HepG2 (cell line): ENCODE data around the gene INHBC. TPM values are rescaled to one million over a fixed set of nuclear protein-coding genes. Genes with fewer than 3 reads are reported as not detected.

Experiments used
- AGO1 ChIP-seq: fragments of 200-400 bp; formaldehyde crosslinking; IDR thresholded peaks from 2 replicates; pipeline ENCODE4 v1.6.1; 2017; ENCODE audit warnings: mild to moderate bottlenecking, low read depth, low read length, moderate library complexity; ENCODE audit not compliant: poor library complexity, severe bottlenecking
- FOXO1 ChIP-seq: sonication (generic); formaldehyde crosslinking; IDR thresholded peaks from 2 replicates; pipeline ENCODE4 v1.4.0; 2020; ENCODE audit warnings: missing genetic modification reagents
- GTF3A ChIP-seq: sonication (generic); formaldehyde crosslinking; conservative IDR thresholded peaks from 2 replicates; pipeline ENCODE4 v1.4.0; 2020; ENCODE audit warnings: mild to moderate bottlenecking, missing genetic modification reagents
- HES4 ChIP-seq: sonication (generic); formaldehyde crosslinking; IDR thresholded peaks from 2 replicates; pipeline ENCODE4 v1.9.0; 2021; ENCODE audit warnings: mild to moderate bottlenecking, missing genetic modification reagents, borderline replicate concordance
- RBAK ChIP-seq: sonication (generic); formaldehyde crosslinking; IDR thresholded peaks from 2 replicates; pipeline ENCODE4 v1.5.1; 2020; ENCODE audit warnings: mild to moderate bottlenecking, missing genetic modification reagents
- SNAPC2 ChIP-seq: sonication (generic); formaldehyde crosslinking; IDR thresholded peaks from 2 replicates; pipeline ENCODE4 v1.8.1; 2022; ENCODE audit warnings: mild to moderate bottlenecking, missing genetic modification reagents
- SRF ChIP-seq: IDR thresholded peaks from 2 replicates; pipeline ENCODE4 v1.6.1; 2011; ENCODE audit warnings: mild to moderate bottlenecking, low read depth, low read length, moderate library complexity
- SSRP1 ChIP-seq: IDR thresholded peaks from 2 replicates; pipeline ENCODE4 v1.6.1; 2016; ENCODE audit warnings: control low read depth
- ZC3H4 ChIP-seq: sonication (generic); formaldehyde crosslinking; IDR thresholded peaks from 2 replicates; pipeline ENCODE4 v1.4.0; 2020; ENCODE audit warnings: missing genetic modification reagents, borderline replicate concordance
- ZFP37 ChIP-seq: sonication (generic); formaldehyde crosslinking; IDR thresholded peaks from 2 replicates; pipeline ENCODE4 v1.4.0; 2020; ENCODE audit warnings: missing genetic modification reagents, borderline replicate concordance
- ZNF138 ChIP-seq: sonication (generic); formaldehyde crosslinking; IDR thresholded peaks from 2 replicates; pipeline ENCODE4 v1.5.0; 2020; ENCODE audit warnings: mild to moderate bottlenecking, low read depth, missing genetic modification reagents
- ZNF264 ChIP-seq: sonication (generic); formaldehyde crosslinking; IDR thresholded peaks from 2 replicates; pipeline ENCODE4 v1.4.0; 2020; ENCODE audit warnings: missing genetic modification reagents
- ZNF556 ChIP-seq: sonication (generic); formaldehyde crosslinking; IDR thresholded peaks from 2 replicates; pipeline ENCODE4 v1.4.0; 2020; ENCODE audit warnings: mild to moderate bottlenecking, missing genetic modification reagents, borderline replicate concordance
- ZNF782 ChIP-seq: sonication (generic); formaldehyde crosslinking; IDR thresholded peaks from 2 replicates; pipeline ENCODE4 v1.4.0; 2020; ENCODE audit warnings: missing genetic modification reagents, mild to moderate bottlenecking, borderline replicate concordance
- ZNF839 ChIP-seq: sonication (generic); formaldehyde crosslinking; IDR thresholded peaks from 2 replicates; pipeline ENCODE4 v1.4.0; 2020; ENCODE audit warnings: missing genetic modification reagents, mild to moderate bottlenecking, borderline replicate concordance
- ZSCAN30 ChIP-seq: sonication (generic); formaldehyde crosslinking; IDR thresholded peaks from 2 replicates; pipeline ENCODE4 v1.5.0; 2020; ENCODE audit warnings: mild to moderate bottlenecking, missing genetic modification reagents
- polyA plus RNA-seq, 8 experiments: library from polyadenylated mRNA; depleted of rRNA in 3 of 8; stranded (reverse) in 7 of 8; unstranded in 1 of 8; fragments of >200 nt; fragmentation: Illumina TruSeq in 4 of 8; extraction: Trizol in 4 of 8; gene quantifications; 2 replicates each; pipeline versions ENCODE4 v1.2.1 to v1.2.3, GENCODE V29; 2011 to 2016; ENCODE audit warnings: low read depth in 4 of 8, missing spikeins in 1 of 8, mixed read lengths in 1 of 8; ENCODE audit not compliant: insufficient read depth in 1 of 8
- total RNA-seq, 5 experiments: library from RNA; depleted of rRNA; stranded (reverse); fragments of >200 nt; fragmentation: Illumina TruSeq; extraction: Trizol; gene quantifications; 2 replicates each; pipeline ENCODE4 v1.2.3, GENCODE V29; 2016; ENCODE audit warnings: low read depth in 1 of 5
- TF ChIP-seq, protein P1 (sequence below): sonication (generic); formaldehyde crosslinking; IDR thresholded peaks from 2 replicates; pipeline ENCODE4 v1.9.0; 2021; ENCODE audit warnings: missing genetic modification reagents, borderline replicate concordance
- TF ChIP-seq, protein P2 (sequence below): sonication (generic); formaldehyde crosslinking; IDR thresholded peaks from 2 replicates; pipeline ENCODE4 v1.5.1; 2020; ENCODE audit warnings: mild to moderate bottlenecking, missing genetic modification reagents, borderline replicate concordance
- TF ChIP-seq, protein P3 (sequence below): sonication (generic); formaldehyde crosslinking; IDR thresholded peaks from 2 replicates; pipeline ENCODE4 v1.8.0; 2022; ENCODE audit warnings: mild to moderate bottlenecking, missing genetic modification reagents, moderate library complexity
- TF ChIP-seq, protein P4 (sequence below): sonication (generic); formaldehyde crosslinking; IDR thresholded peaks from 2 replicates; pipeline ENCODE4 v1.8.0; 2022; ENCODE audit warnings: low read depth, missing genetic modification reagents

The INHBC gene
- total and polyA plus RNA-seq, 2 of the 13 experiments (the other 11 are each of a cell fraction or from before 2014, with no cell fraction given): 1.8 to 13.8 TPM

DNA sequence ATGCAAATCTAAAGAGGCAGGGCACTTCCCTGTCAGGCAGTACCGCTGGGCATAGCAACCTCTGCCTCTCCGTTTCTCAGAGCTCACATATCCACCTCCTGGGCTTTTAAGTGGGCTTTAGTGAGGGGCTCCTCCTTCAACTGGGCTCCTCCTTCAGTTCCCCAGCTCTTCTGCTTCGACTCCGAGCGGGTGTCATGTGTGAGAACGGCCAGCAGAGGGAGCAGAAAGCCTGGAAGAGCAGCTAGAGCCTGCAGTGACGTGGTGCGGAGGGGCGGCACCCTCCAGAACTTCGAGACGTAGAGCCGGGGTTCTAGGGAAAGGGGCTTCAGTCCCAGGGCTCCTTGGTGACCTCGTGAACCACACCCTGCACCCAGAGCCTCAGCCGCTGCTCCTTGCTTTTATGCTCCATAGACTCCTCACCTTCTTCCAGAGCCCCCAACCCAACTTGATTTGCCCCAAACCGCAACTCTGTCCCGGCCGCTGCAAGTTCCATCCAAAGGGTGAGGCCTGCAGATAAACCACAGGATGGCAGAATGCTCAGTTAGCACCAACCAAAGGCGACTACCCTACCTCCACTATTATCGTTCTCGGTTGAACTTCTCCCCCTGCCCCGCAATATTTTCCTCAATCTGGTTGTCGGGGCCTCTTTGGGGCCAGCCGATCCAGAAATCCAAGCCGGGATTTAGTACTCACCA, 24.6 kb downstream of the INHBC start (continued):
- TF ChIP-seq, protein P1, sequence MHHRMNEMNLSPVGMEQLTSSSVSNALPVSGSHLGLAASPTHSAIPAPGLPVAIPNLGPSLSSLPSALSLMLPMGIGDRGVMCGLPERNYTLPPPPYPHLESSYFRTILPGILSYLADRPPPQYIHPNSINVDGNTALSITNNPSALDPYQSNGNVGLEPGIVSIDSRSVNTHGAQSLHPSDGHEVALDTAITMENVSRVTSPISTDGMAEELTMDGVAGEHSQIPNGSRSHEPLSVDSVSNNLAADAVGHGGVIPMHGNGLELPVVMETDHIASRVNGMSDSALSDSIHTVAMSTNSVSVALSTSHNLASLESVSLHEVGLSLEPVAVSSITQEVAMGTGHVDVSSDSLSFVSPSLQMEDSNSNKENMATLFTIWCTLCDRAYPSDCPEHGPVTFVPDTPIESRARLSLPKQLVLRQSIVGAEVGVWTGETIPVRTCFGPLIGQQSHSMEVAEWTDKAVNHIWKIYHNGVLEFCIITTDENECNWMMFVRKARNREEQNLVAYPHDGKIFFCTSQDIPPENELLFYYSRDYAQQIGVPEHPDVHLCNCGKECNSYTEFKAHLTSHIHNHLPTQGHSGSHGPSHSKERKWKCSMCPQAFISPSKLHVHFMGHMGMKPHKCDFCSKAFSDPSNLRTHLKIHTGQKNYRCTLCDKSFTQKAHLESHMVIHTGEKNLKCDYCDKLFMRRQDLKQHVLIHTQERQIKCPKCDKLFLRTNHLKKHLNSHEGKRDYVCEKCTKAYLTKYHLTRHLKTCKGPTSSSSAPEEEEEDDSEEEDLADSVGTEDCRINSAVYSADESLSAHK (CRISPR knock-in tag): no peak
- TF ChIP-seq ZNF138: no peak
- TF ChIP-seq RBAK (CRISPR knock-in tag): no peak
- TF ChIP-seq ZFP37: no peak
- TF ChIP-seq ZNF782 (CRISPR knock-in tag): no peak
- TF ChIP-seq SSRP1: no peak
- TF ChIP-seq ZNF556 (CRISPR knock-in tag): 0 out of 2 replicates have a peak, but pooled peaks have one; percentile 35
- TF ChIP-seq, protein P2, sequence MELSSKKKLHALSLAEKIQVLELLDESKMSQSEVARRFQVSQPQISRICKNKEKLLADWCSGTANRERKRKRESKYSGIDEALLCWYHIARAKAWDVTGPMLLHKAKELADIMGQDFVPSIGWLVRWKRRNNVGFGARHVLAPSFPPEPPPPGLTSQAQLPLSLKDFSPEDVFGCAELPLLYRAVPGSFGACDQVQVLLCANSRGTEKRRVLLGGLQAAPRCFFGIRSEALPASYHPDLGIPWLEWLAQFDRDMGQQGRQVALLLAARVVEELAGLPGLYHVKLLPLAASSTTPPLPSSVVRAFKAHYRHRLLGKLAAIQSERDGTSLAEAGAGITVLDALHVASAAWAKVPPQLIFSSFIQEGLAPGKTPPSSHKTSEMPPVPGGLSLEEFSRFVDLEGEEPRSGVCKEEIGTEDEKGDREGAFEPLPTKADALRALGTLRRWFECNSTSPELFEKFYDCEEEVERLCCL (CRISPR knock-in tag): no peak
- TF ChIP-seq ZNF839: peak; percentile 52; the same call in 1 of the 2 replicates
- TF ChIP-seq, protein P3, sequence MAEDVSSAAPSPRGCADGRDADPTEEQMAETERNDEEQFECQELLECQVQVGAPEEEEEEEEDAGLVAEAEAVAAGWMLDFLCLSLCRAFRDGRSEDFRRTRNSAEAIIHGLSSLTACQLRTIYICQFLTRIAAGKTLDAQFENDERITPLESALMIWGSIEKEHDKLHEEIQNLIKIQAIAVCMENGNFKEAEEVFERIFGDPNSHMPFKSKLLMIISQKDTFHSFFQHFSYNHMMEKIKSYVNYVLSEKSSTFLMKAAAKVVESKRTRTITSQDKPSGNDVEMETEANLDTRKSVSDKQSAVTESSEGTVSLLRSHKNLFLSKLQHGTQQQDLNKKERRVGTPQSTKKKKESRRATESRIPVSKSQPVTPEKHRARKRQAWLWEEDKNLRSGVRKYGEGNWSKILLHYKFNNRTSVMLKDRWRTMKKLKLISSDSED (CRISPR knock-in tag): no peak
- no peak for TF ChIP-seq FOXO1 (CRISPR knock-in tag)
- no peak for TF ChIP-seq SNAPC2
- TF ChIP-seq GTF3A (CRISPR knock-in tag): no peak
- no peak for TF ChIP-seq ZC3H4 (CRISPR knock-in tag)
- no peak for TF ChIP-seq SRF
- TF ChIP-seq, protein P4, sequence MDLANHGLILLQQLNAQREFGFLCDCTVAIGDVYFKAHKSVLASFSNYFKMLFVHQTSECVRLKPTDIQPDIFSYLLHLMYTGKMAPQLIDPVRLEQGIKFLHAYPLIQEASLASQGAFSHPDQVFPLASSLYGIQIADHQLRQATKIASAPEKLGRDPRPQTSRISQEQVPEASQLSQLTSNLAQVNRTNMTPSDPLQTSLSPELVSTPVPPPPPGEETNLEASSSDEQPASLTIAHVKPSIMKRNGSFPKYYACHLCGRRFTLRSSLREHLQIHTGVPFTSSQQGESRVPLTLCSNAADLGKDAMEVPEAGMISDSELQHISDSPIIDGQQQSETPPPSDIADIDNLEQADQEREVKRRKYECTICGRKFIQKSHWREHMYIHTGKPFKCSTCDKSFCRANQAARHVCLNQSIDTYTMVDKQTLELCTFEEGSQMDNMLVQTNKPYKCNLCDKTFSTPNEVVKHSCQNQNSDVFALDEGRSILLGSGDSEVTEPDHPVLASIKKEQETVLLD (CRISPR knock-in tag): no peak
- no peak for TF ChIP-seq ZSCAN30 (CRISPR knock-in tag)
- TF ChIP-seq HES4 (CRISPR knock-in tag): peak; percentile 21; the same call in 1 of the 2 replicates
- TF ChIP-seq ZNF264 (CRISPR knock-in tag): no peak
- peak; percentile 76 for TF ChIP-seq AGO1
